ENCODE measurements around the gene ARVCF.

Gene ARVCF

GRCh38 chr22:20016734-20017621 lies at the start of gene ARVCF:
Gene ARVCF, minus strand, starts transcription at chr22:20016823. Its CDS starts 26,029 bp downstream, at chr22:19990794.
- DNase-seq (ENCODE audit: low read depth in 2 of 2) = peak; percentile 81 to 85

GRCh38 chr22:20065896-20066616 lies 49.4 kb upstream of the ARVCF start:
- no peak for DNase-seq (ENCODE audit: low read depth in 2 of 2)

GRCh38 chr22:20064545-20065262 lies 48.1 kb upstream of the ARVCF start:
- DNase-seq (ENCODE audit: low read depth in 2 of 2) = no peak

GRCh38 chr22:20064140-20064480 lies 47.5 kb upstream of the ARVCF start:
- DNase-seq (ENCODE audit: low read depth in 2 of 2) = no peak

GRCh38 chr22:20063271-20064139 lies 46.9 kb upstream of the ARVCF start:
- no peak for DNase-seq (ENCODE audit: low read depth in 2 of 2)

- DNase-seq (ENCODE audit: low read depth in 2 of 2) = no peak
Measured at GRCh38 chr22:20062766-20063083, 46.1 kb upstream of the ARVCF start.

GRCh38 chr22:20062043-20062765 lies 45.6 kb upstream of the ARVCF start:
- DNase-seq (ENCODE audit: low read depth in 2 of 2) = no peak

GRCh38 chr22:20061481-20061861 lies 44.8 kb upstream of the ARVCF start:
- no peak for DNase-seq (ENCODE audit: low read depth in 2 of 2)

- peak in 1 of 2 donors; percentile 3 for DNase-seq (ENCODE audit: low read depth in 2 of 2)
Measured at GRCh38 chr22:20060700-20061480, 44.3 kb upstream of the ARVCF start.

GRCh38 chr22:20058989-20059770 lies 42.6 kb upstream of the ARVCF start:
- DNase-seq (ENCODE audit: low read depth in 2 of 2) = no peak

- DNase-seq (ENCODE audit: low read depth in 2 of 2) = no peak
Measured at GRCh38 chr22:20057596-20058268, 41.1 kb upstream of the ARVCF start.

- no peak for DNase-seq (ENCODE audit: low read depth in 2 of 2)
Measured at GRCh38 chr22:20056696-20057386, 40.2 kb upstream of the ARVCF start.

GRCh38 chr22:20056161-20056560 lies 39.5 kb upstream of the ARVCF start:
- DNase-seq (ENCODE audit: low read depth in 2 of 2) = no peak

GRCh38 chr22:20055654-20056053 lies 39.0 kb upstream of the ARVCF start:
- no peak for DNase-seq (ENCODE audit: low read depth in 2 of 2)

- DNase-seq (ENCODE audit: low read depth in 2 of 2) = no peak
Measured at GRCh38 chr22:20055144-20055543, 38.5 kb upstream of the ARVCF start.

GRCh38 chr22:20054485-20054884 lies 37.9 kb upstream of the ARVCF start:
- DNase-seq (ENCODE audit: low read depth in 2 of 2) = no peak

GRCh38 chr22:20054034-20054427 lies 37.4 kb upstream of the ARVCF start:
- no peak for DNase-seq (ENCODE audit: low read depth in 2 of 2)

- no peak for DNase-seq (ENCODE audit: low read depth in 2 of 2)
Measured at GRCh38 chr22:20053407-20054033, 36.9 kb upstream of the ARVCF start.

All from stimulated activated CD8-positive, alpha-beta memory T cell treated with anti-CD3 and anti-CD28 coated beads, Interleukin-2, amount 100 ng/mL, for 48 hours (primary cell).